Measurements from ENCODE around the gene SOAT2.
"Not testable (repeated sequence)": the region's sequence is repeated elsewhere in the genome, so short reads cannot be mapped to it uniquely, and the experiment has no call there.

The SOAT2 gene

DNA sequence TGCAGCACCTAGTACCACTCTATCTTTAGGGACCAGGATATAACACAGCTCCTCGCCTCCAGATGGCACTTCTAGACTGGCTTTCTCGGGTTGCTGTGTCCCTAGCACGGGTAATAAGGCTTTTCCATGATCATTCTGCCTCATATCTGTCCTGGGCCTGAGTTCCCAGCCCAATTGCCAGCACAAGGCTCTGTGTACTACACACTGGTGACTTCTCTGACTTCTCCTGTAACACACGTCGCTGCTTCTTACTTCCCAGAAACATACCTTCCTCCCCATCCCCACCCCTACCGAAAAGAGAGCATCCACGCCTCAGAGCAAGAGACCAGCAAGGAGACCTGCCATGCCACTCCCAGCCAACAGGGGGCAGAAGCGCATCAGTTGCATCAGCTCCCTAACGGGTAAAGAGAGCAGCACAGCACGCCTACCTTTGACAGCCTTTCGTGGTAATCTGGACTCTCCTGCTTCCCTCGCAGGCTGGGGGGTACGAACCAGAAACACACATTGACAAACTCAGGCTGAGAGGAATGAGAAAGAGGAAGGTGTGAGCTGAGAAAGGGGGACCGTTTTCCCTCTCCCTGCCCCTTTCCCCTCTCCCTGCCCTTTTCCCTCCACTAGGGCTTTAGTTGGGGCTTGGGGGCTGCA, 56.0 kb downstream of the SOAT2 start:
- DNase-seq: peak; percentile 95

DNA sequence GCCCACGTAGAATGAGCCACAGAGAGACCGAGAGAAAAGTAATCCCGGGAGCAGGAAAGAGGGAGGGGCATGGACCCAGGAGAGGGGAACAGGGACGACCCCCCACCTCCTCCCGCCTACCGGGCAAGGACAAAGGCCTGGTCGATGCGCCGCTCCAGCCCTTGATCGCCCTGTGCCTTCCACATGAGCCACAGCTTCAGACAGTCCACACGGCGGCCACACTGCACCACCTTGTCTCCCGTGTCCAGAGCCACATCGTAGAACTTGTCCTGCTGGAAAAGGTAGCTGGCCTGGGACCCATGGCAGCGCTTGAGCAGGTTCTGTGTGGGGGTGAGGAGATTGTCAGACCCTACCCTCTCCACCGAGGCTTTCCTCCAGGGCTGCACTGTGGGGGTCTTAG, 56.7 kb downstream of the SOAT2 start:
- DNase-seq: no peak

DNA sequence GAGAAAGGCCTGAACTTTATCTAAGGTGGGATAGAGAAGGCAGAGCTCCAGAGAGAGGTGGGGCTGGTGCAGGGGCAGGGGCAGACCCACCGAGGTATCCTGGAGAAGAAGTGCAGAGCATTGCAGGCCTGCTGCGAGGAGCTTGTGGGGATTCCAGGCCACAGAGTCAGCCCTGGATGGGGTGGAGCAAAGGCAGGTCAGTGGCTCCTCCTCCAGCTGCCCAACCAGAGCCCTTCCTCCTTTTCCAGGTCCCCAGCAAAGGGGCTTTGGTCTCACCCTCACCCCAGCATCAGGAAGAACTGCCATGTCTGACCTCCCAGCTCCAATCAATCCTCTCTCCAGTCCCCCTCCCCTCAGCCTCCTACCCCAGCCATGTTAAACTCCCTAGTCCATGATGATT, 57.4 kb downstream of the SOAT2 start:
- DNase-seq: no peak

DNA sequence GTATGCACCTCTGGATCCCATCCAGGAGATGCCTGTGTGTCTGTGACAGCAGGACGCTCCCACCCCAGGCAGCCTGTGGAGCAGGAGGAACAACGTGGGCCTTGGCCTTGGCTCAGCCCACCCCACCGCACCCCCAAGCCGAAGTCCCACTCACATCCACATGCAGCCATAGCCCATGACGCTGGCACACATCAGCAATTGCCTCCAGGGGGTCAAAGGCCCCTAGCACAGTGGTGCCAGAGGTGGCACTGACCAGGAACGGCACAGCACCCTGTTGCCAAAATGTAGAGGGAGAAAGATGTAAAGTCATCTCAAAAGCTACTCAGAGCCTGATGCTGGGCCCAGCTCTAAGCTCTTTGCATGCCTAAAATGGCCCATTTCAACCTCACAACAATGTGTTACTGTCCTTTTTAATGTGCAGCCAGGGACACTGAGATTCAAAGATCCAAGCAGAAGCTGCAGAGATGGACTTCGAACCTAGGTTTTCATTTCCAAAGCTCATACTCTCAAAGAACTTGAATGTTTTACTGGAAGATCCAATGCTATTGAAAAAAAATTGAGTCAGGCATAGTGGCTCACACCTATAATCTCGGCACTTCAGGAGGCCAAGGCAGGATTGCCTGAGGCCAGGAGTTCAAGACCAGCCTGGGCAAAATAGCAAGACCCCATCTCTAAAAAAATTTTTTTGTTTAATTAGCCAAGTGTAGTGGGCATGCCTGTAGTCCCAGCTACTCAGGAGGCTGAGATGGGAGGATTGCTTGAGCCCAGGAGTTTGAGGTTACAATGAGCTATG, 58.0 kb downstream of the SOAT2 start:
- no peak for DNase-seq

DNA sequence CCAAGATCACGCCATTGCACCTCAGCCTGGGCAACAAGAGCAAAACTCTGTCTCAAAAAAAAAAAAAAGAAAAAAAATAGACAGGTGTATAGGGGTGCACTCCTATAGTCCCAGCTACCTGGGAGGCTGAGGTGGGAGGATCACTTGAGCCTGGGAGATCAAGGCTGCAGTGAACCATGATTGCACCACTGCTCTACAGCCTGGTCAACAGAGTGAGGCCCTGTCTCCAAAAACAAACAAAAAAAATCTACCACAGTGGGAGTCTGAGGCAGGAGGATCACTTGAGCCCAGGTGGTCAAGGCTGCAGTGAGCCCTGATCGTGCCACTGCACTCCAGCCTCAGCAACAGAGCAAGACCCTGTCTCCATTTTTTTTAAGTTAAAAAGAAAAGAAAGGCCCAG, 59.7 kb downstream of the SOAT2 start:
- DNase-seq: not testable (repeated sequence)

GRCh38 chr12:53166837-53167236, 63.6 kb downstream of the SOAT2 start:
- DNase-seq: no peak

GRCh38 chr12:53169644-53170043, 66.4 kb downstream of the SOAT2 start:
- no peak for DNase-seq

DNA sequence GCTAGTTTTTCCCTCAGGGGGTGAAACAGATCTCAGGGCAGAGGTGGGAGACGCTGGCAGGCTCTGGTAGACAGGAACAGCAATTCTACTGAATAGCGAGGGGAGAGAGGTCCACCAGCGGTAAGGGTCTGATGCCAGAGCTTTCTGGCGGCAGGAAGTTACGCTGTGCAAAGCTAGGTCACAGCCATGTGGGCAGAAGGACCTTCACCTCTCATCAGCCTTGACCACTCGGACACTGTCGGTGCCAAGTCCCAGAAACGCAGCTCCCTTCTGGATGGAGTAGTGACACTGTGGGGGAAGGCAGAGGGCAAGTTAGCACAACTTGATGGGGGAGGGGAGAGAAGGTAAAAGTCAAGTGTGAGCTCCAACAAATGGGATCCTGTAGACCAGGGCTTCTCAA, 66.9 kb downstream of the SOAT2 start:
- DNase-seq: no peak

- no peak for DNase-seq
Measured at GRCh38 chr12:53170876-53171724, 67.8 kb downstream of the SOAT2 start.

- DNase-seq: no peak
Measured at GRCh38 chr12:53171725-53172329, 68.5 kb downstream of the SOAT2 start.

- DNase-seq: no peak
Measured at GRCh38 chr12:53172352-53172751, 69.1 kb downstream of the SOAT2 start.

GRCh38 chr12:53173085-53173715, 69.9 kb downstream of the SOAT2 start:
- DNase-seq: no peak
